ENCODE results near the gene GCG.

GCG gene

DNA sequence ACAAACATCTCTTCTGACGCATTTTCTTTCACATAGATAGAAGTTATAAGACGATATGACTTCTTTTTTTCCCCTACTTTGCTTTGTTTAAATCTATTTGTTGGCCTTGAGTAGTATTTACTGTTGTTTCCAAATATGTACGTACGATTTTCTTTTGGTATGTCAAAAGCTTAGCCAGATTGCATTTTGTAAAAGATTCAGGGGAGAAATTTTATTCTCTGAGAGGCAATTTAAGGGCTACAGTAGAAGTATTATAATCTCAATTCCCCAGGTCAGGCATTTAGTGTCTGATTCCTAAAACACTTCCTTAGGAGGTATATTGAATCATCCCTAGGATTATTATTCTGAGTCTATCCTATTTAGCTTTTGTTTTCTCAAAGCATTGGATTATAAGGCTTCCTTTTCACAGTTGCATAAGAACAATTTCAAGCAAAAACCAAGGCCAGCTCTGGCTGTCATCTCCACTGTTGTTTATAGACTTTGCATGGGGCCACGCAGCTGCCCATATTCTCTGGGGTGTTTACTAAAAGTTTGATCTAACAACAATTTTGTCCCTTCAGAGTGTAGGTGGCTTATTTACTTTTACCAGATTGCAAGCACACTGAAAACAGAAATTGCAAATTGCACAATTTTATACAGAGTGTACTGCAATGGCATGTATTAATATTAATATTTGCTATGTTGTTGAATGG, 33.6 kb upstream of the GCG start:
- Histone ChIP-seq H2AFZ (ENCODE audit: low read depth, low read length) (no peak overlapping the region), H3K36me3 (ENCODE audit: insufficient read depth, low read length) (no peaks in the 10 kb centered on the region), H3K27me3 (ENCODE audit: insufficient read depth, low read length, poor library complexity) (no peaks in the 10 kb centered on the region), H3K79me2 (ENCODE audit: insufficient read depth, low read length) (no peaks in the 10 kb centered on the region), H3K27ac (ENCODE audit: low read length) (no peak overlapping the region), H3K4me2 (ENCODE audit: insufficient read depth, low read length) (no peak overlapping the region), H3K4me1 (ENCODE audit: insufficient read depth, low read length) (peaks cover 8% of the 10 kb centered on the region; the same call in 1 of the 2 replicates), H3K9me3 (ENCODE audit: insufficient read depth, low read length, severe bottlenecking) (no peaks in the 10 kb centered on the region), H3K4me3 (ENCODE audit: low read depth in 1 of 2, low read length in 2 of 2) (no peak overlapping the region), H4K20me1 (ENCODE audit: insufficient read depth, low read length) (no peaks in the 10 kb centered on the region), H3K9ac (ENCODE audit: low read depth, low read length) (no peak overlapping the region)
- no peak for TF ChIP-seq EZH2 (IDR thresholded peaks at IDR 0.05; ENCODE audit: borderline replicate concordance, low read depth, low read length, severe bottlenecking)
- TF ChIP-seq, protein P1, sequence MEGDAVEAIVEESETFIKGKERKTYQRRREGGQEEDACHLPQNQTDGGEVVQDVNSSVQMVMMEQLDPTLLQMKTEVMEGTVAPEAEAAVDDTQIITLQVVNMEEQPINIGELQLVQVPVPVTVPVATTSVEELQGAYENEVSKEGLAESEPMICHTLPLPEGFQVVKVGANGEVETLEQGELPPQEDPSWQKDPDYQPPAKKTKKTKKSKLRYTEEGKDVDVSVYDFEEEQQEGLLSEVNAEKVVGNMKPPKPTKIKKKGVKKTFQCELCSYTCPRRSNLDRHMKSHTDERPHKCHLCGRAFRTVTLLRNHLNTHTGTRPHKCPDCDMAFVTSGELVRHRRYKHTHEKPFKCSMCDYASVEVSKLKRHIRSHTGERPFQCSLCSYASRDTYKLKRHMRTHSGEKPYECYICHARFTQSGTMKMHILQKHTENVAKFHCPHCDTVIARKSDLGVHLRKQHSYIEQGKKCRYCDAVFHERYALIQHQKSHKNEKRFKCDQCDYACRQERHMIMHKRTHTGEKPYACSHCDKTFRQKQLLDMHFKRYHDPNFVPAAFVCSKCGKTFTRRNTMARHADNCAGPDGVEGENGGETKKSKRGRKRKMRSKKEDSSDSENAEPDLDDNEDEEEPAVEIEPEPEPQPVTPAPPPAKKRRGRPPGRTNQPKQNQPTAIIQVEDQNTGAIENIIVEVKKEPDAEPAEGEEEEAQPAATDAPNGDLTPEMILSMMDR (IDR thresholded peaks at IDR 0.05; ENCODE audit: borderline replicate concordance, extremely low read depth, low read length, poor library complexity, severe bottlenecking): no peak
- DNase-seq (no peak), ATAC-seq (ENCODE audit: insufficient read depth, low read depth) (no peak)

DNA sequence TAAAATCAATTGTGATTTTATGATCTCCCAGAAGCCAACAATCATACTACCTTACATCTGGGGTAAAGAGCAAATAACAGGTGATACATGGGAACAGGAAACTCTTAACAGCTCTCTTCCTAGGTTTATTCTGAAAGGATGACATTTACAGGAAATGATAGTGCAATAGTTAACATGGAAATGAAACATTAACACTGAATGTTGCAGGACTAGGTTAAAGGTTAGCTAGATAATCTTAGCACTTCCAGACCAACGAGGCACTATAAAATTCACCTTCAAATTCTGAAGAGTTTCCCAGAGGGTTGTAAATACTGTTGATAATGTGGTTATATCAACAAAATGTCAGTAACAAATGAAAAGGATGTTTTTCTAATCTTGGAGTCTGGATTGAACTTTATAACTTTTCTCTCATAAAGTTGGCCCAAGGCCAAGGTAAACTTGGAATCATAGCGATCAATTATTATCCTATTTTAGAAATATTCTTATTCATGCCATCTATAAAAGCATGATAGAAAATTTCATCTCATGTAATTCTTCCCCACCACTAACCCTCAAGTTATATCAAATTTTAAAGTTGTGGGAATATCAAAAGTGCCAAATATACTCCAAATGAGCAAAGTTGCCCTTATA, 32.9 kb upstream of the GCG start:
- Histone ChIP-seq H3K4me1 (ENCODE audit: insufficient read depth, low read length) (peaks cover 8% of the 10 kb centered on the region; the same call in 1 of the 2 replicates), H4K20me1 (ENCODE audit: insufficient read depth, low read length) (no peaks in the 10 kb centered on the region), H3K4me2 (ENCODE audit: insufficient read depth, low read length) (no peak overlapping the region), H3K79me2 (ENCODE audit: insufficient read depth, low read length) (no peaks in the 10 kb centered on the region), H3K4me3 (ENCODE audit: low read depth in 1 of 2, low read length in 2 of 2) (no peak overlapping the region), H3K27ac (ENCODE audit: low read length) (no peak overlapping the region), H3K9ac (ENCODE audit: low read depth, low read length) (no peak overlapping the region), H3K27me3 (ENCODE audit: insufficient read depth, low read length, poor library complexity) (no peaks in the 10 kb centered on the region), H3K36me3 (ENCODE audit: insufficient read depth, low read length) (no peaks in the 10 kb centered on the region), H3K9me3 (ENCODE audit: insufficient read depth, low read length, severe bottlenecking) (no peaks in the 10 kb centered on the region), H2AFZ (ENCODE audit: low read depth, low read length) (no peak overlapping the region)
- ATAC-seq (ENCODE audit: insufficient read depth, low read depth): no peak
- TF ChIP-seq, protein P1 (IDR thresholded peaks at IDR 0.05; ENCODE audit: borderline replicate concordance, extremely low read depth, low read length, poor library complexity, severe bottlenecking): no peak
- no peak for TF ChIP-seq EZH2 (IDR thresholded peaks at IDR 0.05; ENCODE audit: borderline replicate concordance, low read depth, low read length, severe bottlenecking)
- DNase-seq: no peak

DNA sequence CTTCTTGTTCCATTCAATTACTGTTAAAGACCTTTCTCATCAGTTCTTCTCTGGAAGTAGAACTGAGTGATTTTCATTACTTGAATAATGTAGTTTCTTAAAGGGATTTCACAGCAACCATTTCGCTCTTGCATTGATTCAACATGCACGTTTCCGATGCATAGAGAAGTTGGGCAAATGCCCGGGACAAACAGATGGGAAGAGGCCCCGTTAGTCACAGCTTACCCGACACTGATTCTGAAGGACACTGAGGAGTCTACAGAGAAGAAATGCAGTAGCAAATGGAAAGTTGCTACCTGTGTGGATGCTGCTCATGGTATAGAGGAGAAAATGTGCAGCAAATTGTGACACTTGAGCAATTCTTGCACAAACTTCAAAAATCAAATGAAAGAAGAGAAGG, 32.3 kb upstream of the GCG start:
- TF ChIP-seq, protein P1 (IDR thresholded peaks at IDR 0.05; ENCODE audit: borderline replicate concordance, extremely low read depth, low read length, poor library complexity, severe bottlenecking): no peak
- no peak for TF ChIP-seq EZH2 (IDR thresholded peaks at IDR 0.05; ENCODE audit: borderline replicate concordance, low read depth, low read length, severe bottlenecking)
- Histone ChIP-seq H3K4me3 (ENCODE audit: low read depth in 1 of 2, low read length in 2 of 2) (no peak overlapping the region), H2AFZ (ENCODE audit: low read depth, low read length) (no peak overlapping the region), H4K20me1 (ENCODE audit: insufficient read depth, low read length) (no peaks in the 10 kb centered on the region), H3K27ac (ENCODE audit: low read length) (no peak overlapping the region), H3K36me3 (ENCODE audit: insufficient read depth, low read length) (no peaks in the 10 kb centered on the region), H3K79me2 (ENCODE audit: insufficient read depth, low read length) (no peaks in the 10 kb centered on the region), H3K9ac (ENCODE audit: low read depth, low read length) (no peak overlapping the region), H3K27me3 (ENCODE audit: insufficient read depth, low read length, poor library complexity) (no peaks in the 10 kb centered on the region), H3K4me2 (ENCODE audit: insufficient read depth, low read length) (no peak overlapping the region), H3K4me1 (ENCODE audit: insufficient read depth, low read length) (peaks cover 8% of the 10 kb centered on the region; the same call in 1 of the 2 replicates), H3K9me3 (ENCODE audit: insufficient read depth, low read length, severe bottlenecking) (no peaks in the 10 kb centered on the region)
- DNase-seq (no peak), ATAC-seq (ENCODE audit: insufficient read depth, low read depth) (no peak)
